ENCODE measurements around the gene RRAD.

The RRAD gene

DNA sequence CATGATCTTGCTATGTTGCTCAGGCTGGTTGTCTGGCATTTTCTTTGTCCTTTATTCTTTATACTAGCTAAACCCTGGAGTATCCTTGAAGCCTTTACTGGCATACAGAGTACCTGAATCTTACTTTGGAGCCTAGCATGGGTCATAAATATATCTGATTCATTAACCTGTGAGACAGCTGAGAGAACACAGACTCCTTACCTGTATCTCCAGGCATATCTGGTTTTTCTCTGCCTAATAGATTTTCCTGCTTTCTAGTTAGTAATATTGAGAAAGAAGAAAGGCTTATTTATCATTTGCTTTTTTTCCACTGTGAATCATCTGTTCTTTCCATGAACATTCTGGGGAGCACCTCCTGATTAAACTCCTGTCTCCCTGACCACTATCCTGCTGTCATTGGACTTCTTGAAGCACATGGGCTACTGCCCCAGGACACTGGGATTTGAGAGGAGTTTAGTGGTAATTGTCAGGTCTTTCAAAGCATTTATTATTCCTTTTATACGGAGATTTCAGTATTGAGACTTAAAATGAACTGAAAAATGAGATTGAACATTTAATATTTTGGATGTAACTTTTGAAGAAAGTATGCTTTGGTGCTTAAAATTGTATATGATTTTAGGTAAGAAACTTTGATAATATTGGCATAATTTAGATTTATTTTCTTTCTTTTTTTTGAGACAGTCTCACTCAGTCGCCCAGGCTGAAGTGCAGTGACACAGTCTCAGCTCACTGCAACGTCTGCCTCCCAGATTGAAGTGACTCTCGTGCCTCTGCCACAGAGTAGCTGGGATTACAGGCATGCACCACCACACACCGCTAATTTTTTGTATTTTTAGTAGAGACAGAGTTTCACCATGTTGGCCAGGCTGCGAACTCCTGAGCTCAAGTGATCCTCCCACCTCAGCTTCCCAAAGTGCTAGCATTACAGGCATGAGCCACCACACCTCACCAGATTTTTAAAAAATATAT, 36.4 kb downstream of the RRAD start:
- DNase-seq (ENCODE audit: low read depth), result no peak
- TF ChIP-seq, protein P1, sequence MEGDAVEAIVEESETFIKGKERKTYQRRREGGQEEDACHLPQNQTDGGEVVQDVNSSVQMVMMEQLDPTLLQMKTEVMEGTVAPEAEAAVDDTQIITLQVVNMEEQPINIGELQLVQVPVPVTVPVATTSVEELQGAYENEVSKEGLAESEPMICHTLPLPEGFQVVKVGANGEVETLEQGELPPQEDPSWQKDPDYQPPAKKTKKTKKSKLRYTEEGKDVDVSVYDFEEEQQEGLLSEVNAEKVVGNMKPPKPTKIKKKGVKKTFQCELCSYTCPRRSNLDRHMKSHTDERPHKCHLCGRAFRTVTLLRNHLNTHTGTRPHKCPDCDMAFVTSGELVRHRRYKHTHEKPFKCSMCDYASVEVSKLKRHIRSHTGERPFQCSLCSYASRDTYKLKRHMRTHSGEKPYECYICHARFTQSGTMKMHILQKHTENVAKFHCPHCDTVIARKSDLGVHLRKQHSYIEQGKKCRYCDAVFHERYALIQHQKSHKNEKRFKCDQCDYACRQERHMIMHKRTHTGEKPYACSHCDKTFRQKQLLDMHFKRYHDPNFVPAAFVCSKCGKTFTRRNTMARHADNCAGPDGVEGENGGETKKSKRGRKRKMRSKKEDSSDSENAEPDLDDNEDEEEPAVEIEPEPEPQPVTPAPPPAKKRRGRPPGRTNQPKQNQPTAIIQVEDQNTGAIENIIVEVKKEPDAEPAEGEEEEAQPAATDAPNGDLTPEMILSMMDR (conservative IDR thresholded peaks at IDR 0.05; ENCODE audit: control insufficient read depth, insufficient read depth, low read depth, low read length), result no peak
- no peak overlapping the region for H3K4me3 ChIP-seq (ENCODE audit: control insufficient read depth, low read depth, low read length)

DNA sequence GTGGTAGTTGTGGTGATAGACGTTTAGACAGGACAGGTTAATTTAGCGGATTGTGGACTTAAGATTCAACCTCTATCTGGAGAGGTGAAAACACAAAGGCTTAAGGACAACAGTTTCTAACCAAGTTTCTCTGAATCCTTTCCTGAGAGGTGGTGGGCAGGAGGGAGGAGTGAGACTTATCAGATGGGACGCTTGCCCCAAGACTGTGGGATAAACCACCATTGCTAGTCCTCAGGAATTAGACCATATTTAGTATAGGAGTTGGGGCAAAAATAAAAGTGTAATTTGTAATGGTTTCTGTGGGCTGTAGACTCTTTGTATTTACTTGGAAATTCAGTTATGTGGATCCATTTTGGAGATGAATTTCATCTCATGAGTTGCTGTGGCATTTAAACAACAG, 38.4 kb downstream of the RRAD start:
- H3K4me3 ChIP-seq (ENCODE audit: control insufficient read depth, low read depth, low read length), result no peak overlapping the region
- DNase-seq (ENCODE audit: low read depth), result no peak
- TF ChIP-seq, protein P1 (conservative IDR thresholded peaks at IDR 0.05; ENCODE audit: control insufficient read depth, insufficient read depth, low read depth, low read length), result no peak

DNA sequence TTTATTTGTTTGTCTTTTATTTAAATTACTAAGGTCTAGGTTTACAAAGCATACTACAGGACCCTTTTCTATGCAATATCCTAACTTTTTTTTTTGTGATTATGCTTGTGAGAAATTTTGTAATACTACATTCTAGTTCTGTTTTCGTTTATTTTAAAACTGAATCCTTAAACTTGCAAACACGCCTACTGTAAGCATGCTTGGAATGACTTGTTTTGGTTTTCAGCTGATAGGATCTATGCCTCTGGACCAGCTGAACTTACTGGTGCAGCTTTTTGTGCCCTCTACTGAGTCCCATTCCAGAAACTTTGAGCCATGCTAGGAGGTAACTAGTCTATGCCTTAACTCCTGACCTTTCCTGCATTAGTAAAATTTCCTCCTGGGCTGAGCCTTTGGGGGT, 39.0 kb downstream of the RRAD start:
- TF ChIP-seq, protein P1 (conservative IDR thresholded peaks at IDR 0.05; ENCODE audit: control insufficient read depth, insufficient read depth, low read depth, low read length), result no peak
- H3K4me3 ChIP-seq (ENCODE audit: control insufficient read depth, low read depth, low read length), result no peak overlapping the region
- no peak for DNase-seq (ENCODE audit: low read depth)

DNA sequence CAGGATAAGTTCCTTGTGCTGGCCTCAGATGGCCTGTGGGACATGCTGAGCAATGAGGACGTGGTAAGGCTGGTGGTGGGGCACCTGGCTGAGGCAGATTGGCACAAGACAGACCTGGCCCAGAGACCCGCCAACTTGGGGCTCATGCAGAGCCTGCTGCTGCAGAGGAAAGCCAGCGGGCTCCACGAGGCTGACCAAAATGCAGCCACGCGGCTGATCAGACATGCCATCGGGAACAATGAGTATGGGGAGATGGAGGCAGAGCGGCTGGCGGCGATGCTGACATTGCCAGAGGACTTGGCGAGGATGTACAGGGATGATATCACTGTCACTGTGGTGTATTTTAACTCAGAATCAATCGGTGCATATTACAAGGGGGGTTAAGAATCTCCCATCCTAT, 39.8 kb downstream of the RRAD start:
- no peak for DNase-seq (ENCODE audit: low read depth)
- H3K4me3 ChIP-seq (ENCODE audit: control insufficient read depth, low read depth, low read length), result no peak overlapping the region
- TF ChIP-seq, protein P1 (conservative IDR thresholded peaks at IDR 0.05; ENCODE audit: control insufficient read depth, insufficient read depth, low read depth, low read length), result no peak

DNA sequence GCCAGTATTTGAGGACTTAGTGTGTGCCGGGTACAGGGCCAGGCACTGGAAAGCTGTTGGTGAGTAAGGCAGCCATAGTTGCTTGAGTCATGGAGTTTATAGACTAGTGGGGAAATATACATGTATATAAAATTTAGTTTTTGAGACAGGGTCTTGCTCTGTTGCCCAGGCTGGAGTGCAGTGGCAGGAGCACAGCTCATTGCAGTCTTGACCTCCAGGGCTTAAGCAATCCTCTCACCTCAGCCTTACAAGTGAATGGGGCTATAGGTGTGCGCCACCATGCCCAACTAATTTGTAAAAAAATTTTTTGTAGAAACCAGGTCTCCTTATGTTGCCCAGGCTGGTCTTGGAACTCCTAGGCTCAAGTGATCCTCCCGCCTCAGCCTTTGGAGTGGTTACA, 42.6 kb downstream of the RRAD start:
- DNase-seq (ENCODE audit: low read depth), result no peak
- TF ChIP-seq, protein P1 (conservative IDR thresholded peaks at IDR 0.05; ENCODE audit: control insufficient read depth, insufficient read depth, low read depth, low read length), result no peak
- H3K4me3 ChIP-seq (ENCODE audit: control insufficient read depth, low read depth, low read length), result no peak overlapping the region

DNA sequence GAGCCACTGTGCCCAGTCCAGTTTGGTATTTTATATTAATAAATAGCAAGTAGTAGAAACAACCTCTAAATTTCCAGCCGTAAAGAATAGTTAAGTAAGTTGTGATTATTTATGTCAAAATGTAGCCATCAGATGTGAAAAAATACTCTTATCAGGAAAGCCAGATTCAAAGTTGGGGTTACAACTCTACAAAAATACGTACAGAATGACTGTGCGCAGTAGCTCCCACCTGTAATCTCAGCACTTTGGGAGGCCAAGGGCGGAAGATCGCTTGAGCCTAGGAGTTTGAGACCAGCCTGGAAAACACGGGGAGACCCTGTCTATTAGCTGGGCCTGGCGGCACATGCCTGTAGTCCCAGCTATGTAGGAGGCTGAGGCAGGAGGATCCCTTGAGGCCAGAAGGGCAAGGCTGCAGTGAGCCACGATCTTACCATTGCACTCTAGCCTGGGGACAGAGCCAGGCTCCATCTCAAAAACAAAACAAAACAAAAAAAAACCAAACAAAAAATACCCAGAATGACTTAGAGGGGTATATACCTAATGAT, 43.3 kb downstream of the RRAD start:
- no peak overlapping the region for H3K4me3 ChIP-seq (ENCODE audit: control insufficient read depth, low read depth, low read length)
- TF ChIP-seq, protein P1 (conservative IDR thresholded peaks at IDR 0.05; ENCODE audit: control insufficient read depth, insufficient read depth, low read depth, low read length), result no peak
- no peak for DNase-seq (ENCODE audit: low read depth)
